Mesothelial cell of epicardium (in vitro differentiated cells): ENCODE measurements around the gene PCYT2. TPM values are rescaled to one million over a fixed set of nuclear protein-coding genes. Genes with fewer than 3 reads are reported as not detected.

Source experiments
- DNase-seq, 2 experiments: peaks; one replicate each; pipeline ENCODE4 v3.0.0; 2021; ENCODE audit warnings: low spot score in 2 of 2; ENCODE audit not compliant: unreplicated experiment in 2 of 2
- H3K27ac Mint-ChIP-seq: 2 replicates; pipeline ENCODE4 v1.8.0; 2021; ENCODE audit warnings: mixed read lengths
- H3K27me3 Mint-ChIP-seq: 2 replicates; pipeline ENCODE4 v1.8.0; 2021; ENCODE audit warnings: low read depth, mixed read lengths
- H3K36me3 Mint-ChIP-seq: 2 replicates; pipeline ENCODE4 v1.8.0; 2021; ENCODE audit warnings: mixed read lengths
- H3K4me1 Mint-ChIP-seq: 2 replicates; pipeline ENCODE4 v1.8.0; 2021; ENCODE audit warnings: mixed read lengths
- H3K4me3 Mint-ChIP-seq: 2 replicates; pipeline ENCODE4 v1.8.0; 2021; ENCODE audit warnings: mild to moderate bottlenecking, moderate library complexity, mixed read lengths
- H3K9me3 Mint-ChIP-seq: 2 replicates; pipeline ENCODE4 v1.8.0; 2021; ENCODE audit warnings: mixed read lengths
- CTCF ChIP-seq: fragments of 200-600 bp; sonication (generic); IDR thresholded peaks from one replicate; pipeline ENCODE4 v1.5.0; 2021; ENCODE audit warnings: antibody characterized with exemption; ENCODE audit not compliant: unreplicated experiment
- total RNA-seq: library from RNA; stranded (reverse); gene quantifications from 3 replicates; pipeline ENCODE4 v1.2.1, GENCODE V29; 2021

Gene PCYT2
- total RNA-seq, 1 donor from 2014 or later: 20.5 TPM

- H3K36me3 Mint-ChIP-seq: peaks cover 12% of the 10 kb centered on the region
- no peaks in the 10 kb centered on the region for H3K4me1 Mint-ChIP-seq
- no peaks in the 10 kb centered on the region for H3K9me3 Mint-ChIP-seq
- H3K27ac Mint-ChIP-seq: no peak overlapping the region
- peaks cover 17% of the 10 kb centered on the region for H3K27me3 Mint-ChIP-seq
- no peak overlapping the region for H3K4me3 Mint-ChIP-seq
- DNase-seq: no peak
- no peak for TF ChIP-seq CTCF
Observed at GRCh38 chr17:81898885-81899284, 12.3 kb downstream of the PCYT2 start.

GRCh38 chr17:81898029-81898866, 13.0 kb downstream of the PCYT2 start:
- no peaks in the 10 kb centered on the region for H3K4me1 Mint-ChIP-seq
- TF ChIP-seq CTCF: no peak
- no peak overlapping the region for H3K27ac Mint-ChIP-seq
- peaks cover 12% of the 10 kb centered on the region for H3K36me3 Mint-ChIP-seq
- H3K4me3 Mint-ChIP-seq: no peak overlapping the region
- H3K9me3 Mint-ChIP-seq: no peaks in the 10 kb centered on the region
- H3K27me3 Mint-ChIP-seq: peaks cover 13% of the 10 kb centered on the region
- no peak for DNase-seq

- H3K4me3 Mint-ChIP-seq: no peak overlapping the region
- H3K4me1 Mint-ChIP-seq: peaks cover 6% of the 10 kb centered on the region
- H3K27me3 Mint-ChIP-seq: no peaks in the 10 kb centered on the region
- no peak overlapping the region for H3K27ac Mint-ChIP-seq
- peaks cover 12% of the 10 kb centered on the region for H3K36me3 Mint-ChIP-seq
- H3K9me3 Mint-ChIP-seq: no peaks in the 10 kb centered on the region
- TF ChIP-seq CTCF: no peak
- no peak for DNase-seq
Observed at GRCh38 chr17:81895400-81895799, 15.8 kb downstream of the PCYT2 start.

- Mint-ChIP-seq H3K27me3 (no peaks in the 10 kb centered on the region), H3K36me3 (peaks cover 16% of the 10 kb centered on the region), H3K27ac (peak overlapping the region; percentile 99), H3K4me3 (peak overlapping the region; percentile 94), H3K9me3 (no peaks in the 10 kb centered on the region), H3K4me1 (peaks cover 11% of the 10 kb centered on the region)
- DNase-seq: no peak
- no peak for TF ChIP-seq CTCF
Observed at GRCh38 chr17:81891303-81891552, 20.0 kb downstream of the PCYT2 start.

GRCh38 chr17:81890447-81891302, 20.5 kb downstream of the PCYT2 start:
- Mint-ChIP-seq H3K4me3 (peak overlapping the region; percentile 78), H3K9me3 (no peaks in the 10 kb centered on the region), H3K27me3 (no peaks in the 10 kb centered on the region), H3K36me3 (peaks cover 17% of the 10 kb centered on the region), H3K4me1 (peaks cover 11% of the 10 kb centered on the region), H3K27ac (peak overlapping the region; percentile 93)
- peak in 1 of 2 experiments; percentile 20 for DNase-seq
- no peak for TF ChIP-seq CTCF
